ENCODE data around the gene PRCD.

Gene PRCD

GRCh38 chr17:76570877-76571471 lies 31.1 kb downstream of the PRCD start:
- DNase-seq (ENCODE audit: low spot score): no peak

DNA sequence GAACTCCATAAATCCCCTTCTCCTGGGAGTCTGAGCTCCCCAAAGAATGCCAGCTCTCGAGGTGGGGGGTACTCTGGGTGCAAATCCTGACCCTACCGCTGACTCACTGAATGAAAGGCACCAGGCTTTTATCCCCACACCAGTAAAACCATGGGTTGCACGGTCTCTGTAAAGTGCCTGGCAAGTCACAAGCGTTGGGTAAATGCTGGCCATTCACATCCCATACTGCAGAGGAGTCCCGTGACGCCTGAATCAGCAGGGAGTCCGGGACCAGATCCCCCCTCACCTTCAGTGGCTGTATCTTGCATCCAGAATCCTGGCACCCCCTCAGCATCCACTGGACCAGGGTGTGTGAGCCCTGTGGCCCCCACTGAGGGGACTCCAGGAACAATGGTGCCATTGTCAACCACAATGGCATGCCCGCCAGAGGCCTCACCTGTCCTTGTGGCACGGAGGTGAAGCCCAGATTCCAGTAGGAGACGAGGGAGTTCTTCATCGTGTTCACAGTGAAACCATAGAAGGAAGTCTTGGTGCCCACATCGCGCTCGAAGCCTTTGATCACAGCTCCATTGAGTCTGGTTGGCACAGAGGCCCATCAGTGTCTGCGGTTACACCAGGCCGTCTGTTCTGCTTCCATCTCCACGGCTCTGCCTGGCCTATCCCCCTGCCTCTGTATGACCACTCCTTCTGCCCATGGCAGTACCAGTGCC lies 32.5 kb downstream of the PRCD start:
- no peak for DNase-seq (ENCODE audit: low spot score)

- no peak for DNase-seq (ENCODE audit: low spot score)
Observed at GRCh38 chr17:76573096-76573495, 33.3 kb downstream of the PRCD start.

DNA sequence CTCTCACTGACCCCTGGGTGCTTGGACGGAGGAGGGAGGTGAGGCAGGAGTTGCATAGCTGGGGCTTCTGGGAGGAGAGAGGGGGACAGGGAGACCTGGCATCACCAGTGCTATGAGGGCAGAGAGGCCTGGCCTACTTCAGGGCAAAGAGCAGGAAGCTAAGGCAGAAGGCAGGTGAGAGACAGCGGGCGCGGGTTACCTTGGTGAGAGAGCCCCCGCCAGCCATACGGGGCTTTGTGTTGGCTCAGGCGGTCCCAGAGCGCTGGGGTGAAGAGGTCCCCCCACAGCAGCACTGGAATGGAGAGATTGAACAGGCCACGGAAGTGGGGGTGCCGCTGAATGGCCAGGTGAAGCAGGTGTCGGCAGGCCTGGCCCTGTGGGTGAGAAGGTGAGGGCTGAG lies 34.3 kb downstream of the PRCD start:
- no peak for DNase-seq (ENCODE audit: low spot score)

DNA sequence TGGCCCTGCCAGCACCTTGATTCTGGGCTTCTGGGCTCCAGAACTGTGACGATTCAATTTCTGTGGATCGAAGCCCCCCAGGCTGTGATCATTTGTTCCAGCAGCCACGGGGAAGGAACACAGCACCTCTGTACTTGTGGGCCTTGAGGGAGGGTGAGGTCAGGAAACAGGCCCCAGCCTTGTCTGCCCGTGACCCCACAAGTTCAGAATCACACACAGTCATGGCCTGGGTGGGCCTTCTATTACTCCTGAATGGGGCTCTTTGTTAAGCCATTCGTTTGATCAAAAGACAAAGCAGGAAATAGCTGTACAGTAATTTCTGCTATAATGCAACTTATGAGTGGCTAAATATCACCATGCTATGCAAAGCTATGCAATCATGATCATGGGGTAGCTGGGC lies 35.7 kb downstream of the PRCD start:
- DNase-seq (ENCODE audit: low spot score): no peak

- DNase-seq (ENCODE audit: low spot score): no peak
Observed at GRCh38 chr17:76576189-76576588, 36.3 kb downstream of the PRCD start.

DNA sequence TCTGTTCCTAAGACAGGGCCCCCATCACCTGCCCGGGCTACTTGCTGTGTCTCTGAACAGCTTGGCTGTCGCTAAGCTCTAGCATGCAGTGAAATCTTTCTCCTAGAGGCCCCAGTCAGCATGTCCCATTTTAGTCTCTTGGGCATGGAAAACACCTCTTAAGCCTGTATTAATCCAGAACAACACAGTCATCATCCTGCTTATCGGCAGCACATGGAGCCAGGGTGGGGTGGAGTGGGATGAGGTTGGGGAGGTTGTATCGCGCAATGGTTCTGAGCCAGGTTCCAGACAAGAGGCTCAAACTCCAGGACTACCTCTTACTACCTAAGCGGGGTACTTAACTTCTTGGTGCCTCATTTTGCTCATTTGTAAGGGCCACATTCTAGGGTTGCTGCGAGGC lies 38.0 kb downstream of the PRCD start:
- DNase-seq (ENCODE audit: low spot score): no peak

DNA sequence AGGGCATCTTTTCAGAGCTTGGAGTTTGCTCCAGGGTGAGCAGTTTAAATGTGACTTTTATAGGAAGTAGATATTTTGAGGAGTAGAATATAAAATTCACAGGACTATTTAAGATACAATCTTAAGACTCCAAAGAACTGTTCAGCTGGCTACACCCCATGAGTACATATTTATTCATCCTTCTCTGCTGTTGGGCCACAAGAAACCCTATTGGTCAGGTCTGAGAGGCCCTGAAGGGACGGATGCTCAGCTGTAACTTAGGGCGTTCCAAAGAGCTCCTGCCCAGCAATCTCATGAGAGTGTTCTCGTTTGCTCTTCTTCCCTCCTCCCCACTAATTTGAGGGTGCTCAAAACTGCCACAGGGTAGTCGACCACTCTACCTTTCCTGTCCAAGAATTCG lies 38.5 kb downstream of the PRCD start:
- DNase-seq (ENCODE audit: low spot score): no peak

- DNase-seq (ENCODE audit: low spot score): no peak
Observed at GRCh38 chr17:76579281-76579680, 39.4 kb downstream of the PRCD start.

DNA sequence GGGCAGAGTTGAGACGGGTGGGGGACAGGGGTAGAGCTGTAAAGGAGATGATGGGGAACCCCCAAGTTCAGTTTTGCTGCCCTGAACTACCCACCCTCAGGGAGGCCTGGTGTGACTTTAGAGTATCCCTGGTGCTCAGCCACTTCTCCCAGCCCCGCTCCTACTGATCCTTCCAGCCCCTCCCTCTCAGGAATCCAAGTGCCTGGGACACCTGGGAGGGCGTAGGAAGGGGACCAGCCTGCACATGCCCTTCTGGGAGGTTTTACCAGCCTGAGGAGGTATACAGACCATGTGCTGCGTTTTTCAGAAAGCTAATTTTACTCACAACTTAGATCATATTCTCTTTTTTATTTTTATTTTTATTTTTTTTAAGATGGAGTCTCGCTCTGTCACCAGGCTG lies 41.7 kb downstream of the PRCD start:
- DNase-seq (ENCODE audit: low spot score): no peak

DNA sequence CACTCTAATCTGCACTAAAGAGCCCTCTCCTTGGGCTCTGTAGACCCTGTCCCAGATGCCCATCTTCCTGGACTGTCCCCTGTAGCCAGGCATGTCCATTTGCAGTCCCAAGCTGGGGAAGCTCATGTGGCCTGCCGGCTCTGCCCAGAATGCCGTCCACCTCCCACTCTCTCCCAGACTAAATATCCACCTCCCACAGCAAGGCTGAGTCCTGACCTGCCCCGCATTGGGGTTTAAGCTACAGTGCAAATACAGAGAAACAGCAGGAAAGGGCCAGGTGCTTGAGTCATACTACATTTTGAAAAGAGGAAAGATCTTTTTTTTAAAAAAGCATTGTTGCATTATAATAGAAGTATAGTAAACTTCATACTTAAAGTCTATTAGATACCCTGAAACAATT lies 42.8 kb downstream of the PRCD start:
- DNase-seq (ENCODE audit: low spot score): no peak

GRCh38 chr17:76584427-76585032 lies 44.7 kb downstream of the PRCD start:
- no peak for DNase-seq (ENCODE audit: low spot score)

- DNase-seq (ENCODE audit: low spot score): no peak
Observed at GRCh38 chr17:76585033-76585648, 45.3 kb downstream of the PRCD start.

- no peak for DNase-seq (ENCODE audit: low spot score)
Observed at GRCh38 chr17:76585649-76586593, 46.1 kb downstream of the PRCD start, which contains the start of gene ST6GALNAC2. Gene ST6GALNAC2, minus strand, starts transcription at chr17:76585860. Its CDS starts 52 bp downstream, at chr17:76585808.

DNA sequence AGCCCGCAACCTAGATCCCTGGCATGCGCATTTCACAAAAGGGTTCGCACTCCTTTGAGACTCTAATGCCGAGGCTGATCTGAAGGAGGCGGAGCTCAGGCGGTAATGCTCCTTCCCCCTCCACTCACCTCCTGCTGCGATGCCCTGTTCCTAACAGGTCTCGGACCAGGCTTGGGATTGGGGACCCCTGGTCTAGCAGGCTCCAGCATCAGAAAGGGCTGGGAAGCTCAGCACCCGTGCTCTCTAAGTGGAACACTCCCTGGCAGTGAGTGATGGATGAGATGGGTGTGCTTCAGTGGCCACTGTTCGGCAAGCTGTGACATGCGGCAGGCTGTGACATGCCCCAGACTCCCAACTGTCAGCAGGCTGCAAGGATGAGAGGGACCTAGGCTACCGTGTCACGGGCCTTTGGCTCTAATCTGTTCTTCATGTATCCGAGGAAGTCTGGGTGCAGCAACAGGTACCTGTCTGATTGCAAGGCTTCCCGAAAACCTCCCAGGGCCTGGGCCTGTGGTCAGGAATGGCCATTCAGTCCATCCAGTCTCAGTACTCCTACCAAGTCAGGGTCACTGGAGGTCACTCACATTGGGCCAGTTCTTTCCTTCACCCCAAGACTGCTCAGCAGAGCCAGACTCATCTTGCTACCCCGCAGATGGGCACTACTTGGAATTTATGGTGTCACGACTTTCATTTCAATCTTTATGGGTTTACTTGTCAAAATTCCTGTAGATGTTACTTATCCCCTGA lies 47.1 kb downstream of the PRCD start:
- no peak for DNase-seq (ENCODE audit: low spot score)

DNA sequence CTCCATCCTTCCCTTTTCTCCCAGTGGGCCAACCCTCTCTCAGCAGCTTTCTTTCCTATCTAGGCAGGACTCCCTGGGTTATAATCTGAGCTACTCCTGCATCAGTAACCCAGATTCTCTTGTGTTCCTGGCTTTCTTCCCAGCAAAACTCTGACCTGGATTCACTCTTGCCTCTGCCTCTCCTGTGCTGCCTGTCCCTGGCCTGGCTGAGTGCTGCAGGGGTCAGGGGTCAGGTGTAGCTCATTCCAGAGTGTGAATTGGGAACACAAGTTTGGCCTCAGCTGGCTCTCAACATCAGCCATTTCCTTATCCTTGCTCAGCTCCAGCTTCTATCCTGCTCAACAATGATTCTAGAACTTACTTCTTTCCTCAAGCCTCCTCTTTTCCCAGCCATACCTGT lies 48.3 kb downstream of the PRCD start:
- no peak for DNase-seq (ENCODE audit: low spot score)

DNA sequence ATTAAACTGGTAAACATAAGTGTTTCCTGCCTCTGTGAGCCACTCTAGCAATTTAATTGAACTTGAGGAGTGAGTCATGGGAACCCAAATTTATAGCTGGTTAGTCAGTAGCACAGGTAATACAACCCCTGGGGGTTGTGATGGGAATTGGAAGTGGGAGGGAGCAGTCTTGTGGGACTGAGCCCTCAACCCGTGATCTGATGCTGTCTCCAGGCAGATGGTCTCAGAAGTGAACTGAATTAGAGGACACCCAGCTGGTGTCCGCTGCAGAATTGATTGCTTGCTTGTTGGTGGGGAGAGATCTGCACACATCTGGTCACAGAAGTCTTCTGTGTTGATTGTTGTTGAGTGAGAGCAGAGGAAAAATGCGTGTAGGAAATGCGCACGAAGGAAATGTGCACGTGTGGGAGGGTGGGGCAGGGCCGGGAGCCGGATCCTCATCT lies 53.6 kb downstream of the PRCD start:
- no peak for DNase-seq (ENCODE audit: low spot score)

DNA sequence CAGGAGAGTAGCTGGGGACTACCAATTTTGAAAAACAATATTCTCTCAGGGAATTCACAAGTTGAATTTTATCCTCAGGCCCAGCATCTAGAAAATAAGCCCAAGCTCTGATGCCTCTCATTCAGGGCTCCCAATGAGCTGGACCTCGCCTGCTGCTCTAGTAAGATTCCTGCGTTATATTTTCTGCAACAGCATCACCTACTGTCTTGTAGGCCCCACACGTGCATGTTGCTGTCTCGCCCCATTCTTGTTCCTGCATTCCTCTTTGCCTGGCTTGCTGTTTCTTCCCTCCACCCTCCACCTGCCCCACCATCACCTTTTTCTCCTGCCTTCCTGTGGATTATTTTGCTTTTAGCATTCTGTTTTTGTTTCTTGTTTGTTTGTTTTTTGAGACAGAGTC lies 54.1 kb downstream of the PRCD start:
- DNase-seq (ENCODE audit: low spot score): no peak

DNA sequence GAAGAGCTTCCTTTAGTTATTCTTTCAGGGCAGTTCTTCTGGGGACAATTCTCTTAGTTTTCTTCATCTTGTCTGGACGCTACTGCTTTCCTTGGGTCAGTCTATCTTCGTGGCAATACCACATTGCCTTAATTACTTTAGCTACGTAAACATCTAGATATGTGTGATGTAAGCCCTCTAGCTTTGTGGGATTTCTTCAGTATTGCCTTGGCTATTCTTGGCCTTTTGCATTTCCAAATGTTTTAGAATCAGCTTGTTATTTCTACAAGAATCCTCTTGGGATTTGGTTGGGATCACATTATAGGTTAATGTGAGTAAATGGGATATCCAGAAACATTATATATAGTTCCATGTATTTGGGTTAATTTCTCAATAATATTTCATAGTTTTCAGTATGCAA lies 54.8 kb downstream of the PRCD start:
- DNase-seq (ENCODE audit: low spot score): no peak

All from activated CD4-positive, alpha-beta T cell treated with anti-CD3 and anti-CD28 coated beads, Interleukin-2, Interleukin-4, amounts not matched to agents 100 ng/mL and 50 ng/mL, durations not matched to agents 16 hours and 8 hours (primary cell).